Stimulated activated CD4-positive, alpha-beta T cell treated with anti-CD3 and anti-CD28 coated beads, Interleukin-15, amount 100 ng/mL, for 1 hour (primary cell): ENCODE measurements around the gene PTGER2.

ENCODE experiments used
- DNase-seq, 2 donors: peaks; one replicate each; pipeline ENCODE4 v3.0.0-alpha.2; 2020; ENCODE audit warnings: low read depth in 1 of 2, low spot score in 1 of 2

Gene PTGER2

GRCh38 chr14:52369305-52369801, 55.2 kb downstream of the PTGER2 start:
- DNase-seq, result no peak

GRCh38 chr14:52370406-52370935, 56.4 kb downstream of the PTGER2 start:
- no peak for DNase-seq

- DNase-seq, result no peak
Observed at GRCh38 chr14:52377940-52378339, 63.8 kb downstream of the PTGER2 start.
